ENCODE measurements around the gene CUBN. TPM values are rescaled to one million over a fixed set of nuclear protein-coding genes. Genes with fewer than 3 reads are reported as not detected.

Gene CUBN
- total and polyA plus RNA-seq, 7 experiments from 2014 or later, result 0.39 to 17.5 (median 7.0) TPM

- no peaks in the 10 kb centered on the region for H3K9me3 ChIP-seq (ENCODE audit: control insufficient read depth in 2 of 3, low read length in 3 of 3)
- ATAC-seq (no peak), DNase-seq (no peak)
- no peak overlapping the region for H3K27ac ChIP-seq (ENCODE audit: low read depth, low read length)
- peak overlapping the region in 2 of 9 donors; percentile 6 to 16 for H3K27ac Mint-ChIP-seq
- intact Hi-C loops (cut with micrococcal nuclease), result no loop called here
- no peaks in the 10 kb centered on the region for H3K27me3 ChIP-seq (ENCODE audit: control insufficient read depth in 2 of 2, insufficient read depth in 2 of 2, low read length in 2 of 2)
- H3K4me3 Mint-ChIP-seq, result no peak overlapping the region
- no peaks in the 10 kb centered on the region for H3K27me3 Mint-ChIP-seq
- H3K36me3 Mint-ChIP-seq, result peaks cover 4 to 46% (median 26%) of the 10 kb centered on the region in 5 donors
- POLR2A ChIA-PET, result no interaction called here
- H3K36me3 ChIP-seq (ENCODE audit: control insufficient read depth in 2 of 3, insufficient read depth in 3 of 3, low read length in 3 of 3), result no peaks in the 10 kb centered on the region
- no peak overlapping the region for H3K4me3 ChIP-seq (ENCODE audit: low read length)
- peaks cover 0 to 6% (median 0%) of the 10 kb centered on the region in 7 donors for H3K4me1 Mint-ChIP-seq
- no peaks in the 10 kb centered on the region for H3K4me1 ChIP-seq (ENCODE audit: control insufficient read depth in 2 of 2, insufficient read depth in 2 of 2, low read length in 2 of 2)
- H3K9me3 Mint-ChIP-seq, result peaks cover 0 to 13% (median 5%) of the 10 kb centered on the region in 11 donors
- CTCF ChIA-PET, result no interaction called here
Observed at GRCh38 chr10:17049195-17049594, 80.4 kb downstream of the CUBN start.

- H3K36me3 Mint-ChIP-seq, result peaks cover 4 to 45% (median 31%) of the 10 kb centered on the region in 5 donors
- CTCF ChIA-PET, result no interaction called here
- H3K27ac Mint-ChIP-seq, result no peak overlapping the region
- H3K9me3 Mint-ChIP-seq, result peaks cover 0 to 13% (median 5%) of the 10 kb centered on the region in 11 donors
- DNase-seq (no peak), ATAC-seq (no peak)
- Histone ChIP-seq H3K9me3 (ENCODE audit: control insufficient read depth in 2 of 3, low read length in 3 of 3) (no peaks in the 10 kb centered on the region), H3K27ac (ENCODE audit: low read depth, low read length) (no peak overlapping the region), H3K36me3 (ENCODE audit: control insufficient read depth in 2 of 3, insufficient read depth in 3 of 3, low read length in 3 of 3) (no peaks in the 10 kb centered on the region), H3K4me3 (ENCODE audit: low read length) (no peak overlapping the region), H3K27me3 (ENCODE audit: control insufficient read depth in 2 of 2, insufficient read depth in 2 of 2, low read length in 2 of 2) (no peaks in the 10 kb centered on the region), H3K4me1 (ENCODE audit: control insufficient read depth in 2 of 2, insufficient read depth in 2 of 2, low read length in 2 of 2) (no peaks in the 10 kb centered on the region)
- intact Hi-C loops (cut with micrococcal nuclease), result no loop called here
- H3K4me3 Mint-ChIP-seq, result no peak overlapping the region
- peaks cover 0 to 6% (median 0%) of the 10 kb centered on the region in 7 donors for H3K4me1 Mint-ChIP-seq
- H3K27me3 Mint-ChIP-seq, result no peaks in the 10 kb centered on the region
- POLR2A ChIA-PET, result interaction anchor here (0.6 kb wide), 1 partner anchor 34 kb away, joined by 3 read pairs; no protein-coding TSS in a partner anchor
Observed at GRCh38 chr10:17047908-17048307, 81.7 kb downstream of the CUBN start.

- intact Hi-C loops (cut with micrococcal nuclease), result no loop called here
Observed at GRCh38 chr10:17046989-17047388, 82.6 kb downstream of the CUBN start.

GRCh38 chr10:17043586-17043985, 86.0 kb downstream of the CUBN start:
- Mint-ChIP-seq H3K27ac (no peak overlapping the region), H3K4me1 (no peaks in the 10 kb centered on the region), H3K9me3 (no peaks in the 10 kb centered on the region), H3K4me3 (no peak overlapping the region), H3K27me3 (no peaks in the 10 kb centered on the region), H3K36me3 (peaks cover 0 to 37% (median 14%) of the 10 kb centered on the region in 5 donors)
- ChIA-PET POLR2A (no interaction called here), CTCF (interaction anchor here (1.0 kb wide), 1 partner anchor 14 kb away, joined by 3 read pairs; no protein-coding TSS in a partner anchor)
- no peak overlapping the region for H3K4me3 ChIP-seq (ENCODE audit: low read length)
- no peaks in the 10 kb centered on the region for H3K4me1 ChIP-seq (ENCODE audit: control insufficient read depth in 2 of 2, insufficient read depth in 2 of 2, low read length in 2 of 2)
- no peak overlapping the region for H3K27ac ChIP-seq (ENCODE audit: low read depth, low read length)
- no peaks in the 10 kb centered on the region for H3K9me3 ChIP-seq (ENCODE audit: control insufficient read depth in 2 of 3, low read length in 3 of 3)
- ATAC-seq (no peak), DNase-seq (no peak)
- intact Hi-C loops (cut with micrococcal nuclease), result loop anchor here in 1 of 2 donors (2.0 kb wide), 1 partner anchor 15 kb away; no protein-coding TSS in a partner anchor
- no peaks in the 10 kb centered on the region for H3K36me3 ChIP-seq (ENCODE audit: control insufficient read depth in 2 of 3, insufficient read depth in 3 of 3, low read length in 3 of 3)
- no peaks in the 10 kb centered on the region for H3K27me3 ChIP-seq (ENCODE audit: control insufficient read depth in 2 of 2, insufficient read depth in 2 of 2, low read length in 2 of 2)

More at GRCh38 chr10:17046989-17047388, 82.6 kb downstream of the CUBN start:
- H3K4me3 Mint-ChIP-seq, result no peak overlapping the region
- Histone ChIP-seq H3K4me3 (ENCODE audit: low read length) (no peak overlapping the region), H3K36me3 (ENCODE audit: control insufficient read depth in 2 of 3, insufficient read depth in 3 of 3, low read length in 3 of 3) (no peaks in the 10 kb centered on the region), H3K4me1 (ENCODE audit: control insufficient read depth in 2 of 2, insufficient read depth in 2 of 2, low read length in 2 of 2) (no peaks in the 10 kb centered on the region), H3K27ac (ENCODE audit: low read depth, low read length) (no peak overlapping the region), H3K27me3 (ENCODE audit: control insufficient read depth in 2 of 2, insufficient read depth in 2 of 2, low read length in 2 of 2) (no peaks in the 10 kb centered on the region), H3K9me3 (ENCODE audit: control insufficient read depth in 2 of 3, low read length in 3 of 3) (no peaks in the 10 kb centered on the region)
- ChIA-PET CTCF (no interaction called here), POLR2A (no interaction called here)
- ATAC-seq, result no peak
- no peaks in the 10 kb centered on the region for H3K27me3 Mint-ChIP-seq
- peaks cover 0 to 12% (median 4%) of the 10 kb centered on the region in 11 donors for H3K9me3 Mint-ChIP-seq
- peaks cover 0 to 6% (median 0%) of the 10 kb centered on the region in 7 donors for H3K4me1 Mint-ChIP-seq
- no peak for DNase-seq
- peaks cover 4 to 46% (median 29%) of the 10 kb centered on the region in 5 donors for H3K36me3 Mint-ChIP-seq
- H3K27ac Mint-ChIP-seq, result no peak overlapping the region

GRCh38 chr10:17041626-17042520, 87.7 kb downstream of the CUBN start:
- Mint-ChIP-seq H3K9me3 (peaks cover 0 to 2% (median 0%) of the 10 kb centered on the region in 11 donors), H3K4me3 (no peak overlapping the region), H3K36me3 (peaks cover 0 to 46% (median 14%) of the 10 kb centered on the region in 5 donors), H3K27ac (no peak overlapping the region), H3K4me1 (peaks cover 0 to 5% (median 0%) of the 10 kb centered on the region in 7 donors), H3K27me3 (no peaks in the 10 kb centered on the region)
- intact Hi-C loops (cut with micrococcal nuclease), result loop anchor here in 1 of 2 donors (2.0 kb wide), 1 partner anchor 13 kb away; no protein-coding TSS in a partner anchor
- Histone ChIP-seq H3K27ac (ENCODE audit: low read depth, low read length) (no peak overlapping the region), H3K9me3 (ENCODE audit: control insufficient read depth in 2 of 3, low read length in 3 of 3) (no peaks in the 10 kb centered on the region), H3K36me3 (ENCODE audit: control insufficient read depth in 2 of 3, insufficient read depth in 3 of 3, low read length in 3 of 3) (no peaks in the 10 kb centered on the region), H3K4me3 (ENCODE audit: low read length) (no peak overlapping the region), H3K27me3 (ENCODE audit: control insufficient read depth in 2 of 2, insufficient read depth in 2 of 2, low read length in 2 of 2) (no peaks in the 10 kb centered on the region), H3K4me1 (ENCODE audit: control insufficient read depth in 2 of 2, insufficient read depth in 2 of 2, low read length in 2 of 2) (no peaks in the 10 kb centered on the region)
- no peak for ATAC-seq
- ChIA-PET CTCF (interaction anchor here (0.6 kb wide), 1 partner anchor 21 kb away, joined by 3 read pairs; no protein-coding TSS in a partner anchor), POLR2A (interaction anchor here (1.0 kb wide), 1 partner anchor 136 kb away, joined by 3 read pairs; no protein-coding TSS in a partner anchor)
- DNase-seq, result no peak

- Histone ChIP-seq H3K27ac (ENCODE audit: low read depth, low read length) (no peak overlapping the region), H3K4me1 (ENCODE audit: control insufficient read depth in 2 of 2, insufficient read depth in 2 of 2, low read length in 2 of 2) (peaks cover 4 to 8% of the 10 kb centered on the region in 2 donors), H3K9me3 (ENCODE audit: control insufficient read depth in 2 of 3, low read length in 3 of 3) (no peaks in the 10 kb centered on the region), H3K27me3 (ENCODE audit: control insufficient read depth in 2 of 2, insufficient read depth in 2 of 2, low read length in 2 of 2) (no peaks in the 10 kb centered on the region), H3K4me3 (ENCODE audit: low read length) (no peak overlapping the region), H3K36me3 (ENCODE audit: control insufficient read depth in 2 of 3, insufficient read depth in 3 of 3, low read length in 3 of 3) (no peaks in the 10 kb centered on the region)
- peaks cover 0 to 40% (median 16%) of the 10 kb centered on the region in 5 donors for H3K36me3 Mint-ChIP-seq
- ChIA-PET POLR2A (no interaction called here), CTCF (no interaction called here)
- ATAC-seq, result no peak
- no peak for DNase-seq
- no peak overlapping the region for H3K27ac Mint-ChIP-seq
- intact Hi-C loops (cut with micrococcal nuclease), result no loop called here
- peaks cover 0 to 2% (median 0%) of the 10 kb centered on the region in 11 donors for H3K9me3 Mint-ChIP-seq
- H3K4me3 Mint-ChIP-seq, result no peak overlapping the region
- peaks cover 6 to 23% (median 11%) of the 10 kb centered on the region in 7 donors for H3K4me1 Mint-ChIP-seq
- no peaks in the 10 kb centered on the region for H3K27me3 Mint-ChIP-seq
Observed at GRCh38 chr10:17038627-17039026, 91.0 kb downstream of the CUBN start.

Data from naive thymus-derived CD4-positive, alpha-beta T cell (primary cell).